Suppressor macrophage treated with lipopolysaccharide for 1 hour (primary cell): ENCODE data around the gene CRPPA.
"Not testable (repeated sequence)": the region's sequence is repeated elsewhere in the genome, so short reads cannot be mapped to it uniquely, and the experiment has no call there.

Experiments used
- DNase-seq, 3 donors: peaks; one replicate each; pipeline ENCODE4 v3.0.0-alpha.2; 2020 to 2022

CRPPA gene

DNA sequence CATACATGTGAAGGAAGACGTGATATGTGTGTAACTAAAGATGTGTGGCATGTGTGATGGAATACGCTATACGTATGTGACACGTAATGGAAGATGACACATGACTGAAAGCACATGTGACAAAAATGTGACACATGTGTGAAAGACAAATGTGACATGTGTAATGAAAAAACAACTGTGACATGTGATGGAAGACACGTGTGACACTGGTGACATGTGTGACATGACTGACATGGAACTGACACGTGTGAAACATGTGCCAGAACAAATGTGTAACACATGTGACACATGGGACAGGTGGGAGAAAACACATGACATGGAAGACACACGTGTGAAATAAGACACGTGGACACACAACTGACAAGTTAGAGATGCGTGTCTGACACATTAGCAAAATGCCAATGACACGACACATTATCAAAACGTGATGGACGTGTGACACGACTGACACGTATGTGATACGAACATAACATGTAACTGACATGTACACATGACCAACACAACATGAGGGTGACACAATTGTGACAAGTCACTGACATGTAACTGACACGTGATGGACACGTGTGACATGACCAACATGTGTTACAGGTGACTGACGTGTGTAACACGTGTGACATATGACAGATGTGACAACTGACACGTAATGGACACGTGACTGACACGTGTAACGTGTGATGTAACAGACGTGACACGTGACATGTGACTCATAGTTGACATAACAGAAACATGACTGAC is 24.4 kb downstream of the CRPPA start:
- no peak for DNase-seq

DNA sequence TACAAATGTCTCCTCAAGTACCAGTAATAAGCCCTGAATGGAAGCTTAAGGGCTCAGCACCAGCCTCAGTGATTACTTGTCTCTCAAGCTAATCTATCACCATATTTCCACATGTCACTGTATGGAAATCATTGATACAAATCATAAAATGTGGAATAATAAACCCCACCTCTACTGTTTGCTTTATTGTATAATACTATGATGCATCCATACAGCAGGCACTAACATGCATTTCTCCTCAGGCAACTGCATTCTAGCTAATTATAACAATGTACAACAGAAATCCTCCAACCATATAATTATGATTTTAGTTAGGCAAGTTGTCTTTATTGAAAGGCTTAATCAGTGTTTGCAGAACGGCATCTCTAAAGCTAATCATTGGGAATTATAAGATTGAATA is 26.2 kb downstream of the CRPPA start:
- DNase-seq, result no peak

DNA sequence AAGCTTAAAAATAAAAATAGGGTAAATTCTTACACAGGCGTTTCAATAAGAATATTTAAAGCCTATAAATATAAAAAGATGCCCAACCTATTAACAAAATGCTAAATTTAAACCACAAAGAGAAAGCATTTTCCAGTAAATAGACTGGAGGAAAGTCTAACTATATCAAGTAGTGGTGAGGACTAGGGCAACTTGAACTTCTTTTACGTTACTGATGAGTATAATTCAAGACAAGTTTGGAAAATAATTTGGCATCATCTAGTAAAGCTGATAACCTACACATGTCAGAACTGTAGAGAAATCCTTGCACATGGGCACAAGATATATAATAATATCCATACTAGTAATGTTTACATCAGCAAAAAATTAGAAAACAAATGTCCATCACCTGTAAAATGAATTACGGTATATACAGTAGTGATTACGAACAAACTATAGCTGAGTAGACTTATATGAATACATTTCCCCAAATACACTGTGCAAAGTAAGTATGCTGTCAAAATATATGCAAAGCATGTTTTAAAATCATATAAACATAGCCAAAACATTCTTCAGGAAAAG is 27.4 kb downstream of the CRPPA start:
- no peak for DNase-seq

DNA sequence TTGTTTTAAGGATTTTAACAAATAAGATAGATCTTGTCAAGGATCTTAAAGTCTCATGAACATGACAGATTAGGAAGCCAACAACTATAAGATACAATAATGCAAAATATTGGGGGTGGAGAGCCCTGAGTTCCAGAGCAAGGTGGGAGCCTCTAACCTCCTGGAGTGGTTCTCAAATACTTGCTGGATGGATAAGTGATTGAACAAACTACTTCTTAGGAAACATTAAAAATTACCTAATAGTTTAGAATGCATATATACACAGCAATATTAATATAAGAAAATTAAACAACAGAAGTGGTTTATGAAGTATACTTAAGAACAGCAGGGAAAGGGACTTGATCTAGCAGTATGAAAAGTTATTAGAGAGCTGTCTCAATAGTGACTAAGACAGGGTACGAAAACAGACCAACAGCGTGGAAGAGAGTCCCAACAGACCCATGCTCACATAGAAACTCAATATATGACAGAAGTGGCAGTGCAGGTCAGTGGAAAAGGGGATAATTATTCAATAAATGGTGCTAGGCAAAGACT is 28.3 kb downstream of the CRPPA start:
- DNase-seq, result no peak

DNA sequence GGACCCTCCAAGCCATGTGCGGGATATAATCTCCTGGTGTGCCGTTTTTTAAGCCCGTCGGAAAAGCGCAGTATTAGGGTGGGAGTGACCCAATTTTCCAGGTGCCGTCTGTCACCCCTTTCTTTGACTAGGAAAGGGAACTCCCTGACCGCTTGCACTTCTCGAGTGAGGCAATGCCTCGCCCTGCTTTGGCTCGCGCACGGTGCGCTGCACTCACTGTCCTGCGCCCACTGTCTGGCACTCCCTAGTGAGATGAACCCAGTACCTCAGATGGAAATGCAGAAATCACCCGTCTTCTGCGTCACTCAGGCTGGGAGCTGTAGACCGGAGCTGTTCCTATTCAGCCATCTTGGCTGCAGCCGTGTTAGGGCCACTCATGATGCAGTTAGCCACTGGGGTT is 37.6 kb downstream of the CRPPA start:
- not testable (repeated sequence) for DNase-seq

DNA sequence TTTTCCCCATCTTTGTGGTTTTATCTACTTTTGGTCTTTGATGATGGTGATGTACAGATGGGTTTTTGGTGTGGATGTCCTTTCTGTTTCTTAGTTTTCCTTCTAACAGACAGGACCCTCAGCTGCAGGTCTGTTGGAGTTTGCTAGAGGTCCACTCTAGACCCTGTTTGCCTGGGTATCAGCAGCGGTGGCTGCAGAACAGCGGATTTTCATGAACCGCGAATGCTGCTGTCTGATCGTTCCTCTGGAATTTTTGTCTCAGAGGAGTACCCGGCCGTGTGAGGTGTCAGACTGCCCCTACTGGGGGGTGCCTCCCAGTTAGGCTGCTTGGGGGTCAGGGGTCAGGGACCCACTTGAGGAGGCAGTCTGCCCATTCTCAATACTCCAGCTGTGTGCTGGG is 38.2 kb downstream of the CRPPA start:
- DNase-seq, result not testable (repeated sequence)
